ENCODE results near the gene DBF4B.

Gene DBF4B

GRCh38 chr17:44786551-44787081 lies 78.2 kb downstream of the DBF4B start:
- H3K4me3 ChIP-seq (ENCODE audit: low read depth, low read length), result no peak overlapping the region
- DNase-seq (ENCODE audit: low read depth), result no peak
- TF ChIP-seq, protein P1, sequence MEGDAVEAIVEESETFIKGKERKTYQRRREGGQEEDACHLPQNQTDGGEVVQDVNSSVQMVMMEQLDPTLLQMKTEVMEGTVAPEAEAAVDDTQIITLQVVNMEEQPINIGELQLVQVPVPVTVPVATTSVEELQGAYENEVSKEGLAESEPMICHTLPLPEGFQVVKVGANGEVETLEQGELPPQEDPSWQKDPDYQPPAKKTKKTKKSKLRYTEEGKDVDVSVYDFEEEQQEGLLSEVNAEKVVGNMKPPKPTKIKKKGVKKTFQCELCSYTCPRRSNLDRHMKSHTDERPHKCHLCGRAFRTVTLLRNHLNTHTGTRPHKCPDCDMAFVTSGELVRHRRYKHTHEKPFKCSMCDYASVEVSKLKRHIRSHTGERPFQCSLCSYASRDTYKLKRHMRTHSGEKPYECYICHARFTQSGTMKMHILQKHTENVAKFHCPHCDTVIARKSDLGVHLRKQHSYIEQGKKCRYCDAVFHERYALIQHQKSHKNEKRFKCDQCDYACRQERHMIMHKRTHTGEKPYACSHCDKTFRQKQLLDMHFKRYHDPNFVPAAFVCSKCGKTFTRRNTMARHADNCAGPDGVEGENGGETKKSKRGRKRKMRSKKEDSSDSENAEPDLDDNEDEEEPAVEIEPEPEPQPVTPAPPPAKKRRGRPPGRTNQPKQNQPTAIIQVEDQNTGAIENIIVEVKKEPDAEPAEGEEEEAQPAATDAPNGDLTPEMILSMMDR (IDR thresholded peaks at IDR 0.05; ENCODE audit: low read depth, low read length, missing control alignments), result no peak

DNA sequence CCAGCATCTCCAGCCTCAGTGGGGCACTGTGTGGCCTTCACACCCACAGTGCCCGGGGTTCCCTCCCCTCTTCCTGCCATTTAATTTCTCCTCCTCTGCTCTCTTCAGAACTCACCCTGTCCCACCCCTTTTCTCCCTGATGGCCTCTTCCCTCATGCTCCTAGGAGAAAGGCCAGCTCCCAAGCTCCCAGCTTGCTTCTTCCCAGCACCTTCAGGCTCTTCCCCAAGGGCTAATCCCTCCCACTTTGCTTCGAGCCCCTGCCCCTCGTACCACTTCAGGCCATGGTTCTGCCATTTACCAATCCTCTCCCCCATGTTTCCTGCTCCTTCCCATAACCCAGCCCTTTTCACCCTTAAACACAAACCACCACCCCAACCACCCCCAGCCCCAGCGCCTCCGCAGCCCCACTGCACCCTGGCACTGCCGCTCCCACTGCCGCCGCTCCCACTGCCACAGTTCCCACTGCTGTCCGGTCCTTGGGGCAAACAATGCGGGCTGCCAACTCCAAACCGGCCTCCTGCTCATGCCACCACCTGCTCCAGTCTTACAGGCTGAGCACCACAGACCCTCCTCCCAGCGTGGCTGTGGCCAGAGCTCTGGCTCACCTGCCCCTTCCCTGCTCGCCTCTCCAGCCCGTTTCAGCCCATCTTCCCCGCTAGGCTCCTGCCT lies 78.9 kb downstream of the DBF4B start:
- DNase-seq (ENCODE audit: low read depth), result no peak
- H3K4me3 ChIP-seq (ENCODE audit: low read depth, low read length), result no peak overlapping the region
- TF ChIP-seq, protein P1 (IDR thresholded peaks at IDR 0.05; ENCODE audit: low read depth, low read length, missing control alignments), result no peak

GRCh38 chr17:44788139-44788538 lies 79.7 kb downstream of the DBF4B start:
- no peak for DNase-seq (ENCODE audit: low read depth)
- TF ChIP-seq, protein P1 (IDR thresholded peaks at IDR 0.05; ENCODE audit: low read depth, low read length, missing control alignments), result no peak
- H3K4me3 ChIP-seq (ENCODE audit: low read depth, low read length), result no peak overlapping the region

- DNase-seq (ENCODE audit: low read depth), result no peak
- TF ChIP-seq, protein P1 (IDR thresholded peaks at IDR 0.05; ENCODE audit: low read depth, low read length, missing control alignments), result no peak
- H3K4me3 ChIP-seq (ENCODE audit: low read depth, low read length), result no peak overlapping the region
Measured at GRCh38 chr17:44792276-44792675, 83.8 kb downstream of the DBF4B start.

GRCh38 chr17:44793885-44794842 lies 85.7 kb downstream of the DBF4B start:
- TF ChIP-seq, protein P1 (IDR thresholded peaks at IDR 0.05; ENCODE audit: low read depth, low read length, missing control alignments), result no peak
- DNase-seq (ENCODE audit: low read depth), result no peak
- H3K4me3 ChIP-seq (ENCODE audit: low read depth, low read length), result no peak overlapping the region

- no peak for DNase-seq (ENCODE audit: low read depth)
- no peak overlapping the region for H3K4me3 ChIP-seq (ENCODE audit: low read depth, low read length)
- TF ChIP-seq, protein P1 (IDR thresholded peaks at IDR 0.05; ENCODE audit: low read depth, low read length, missing control alignments), result no peak
Measured at GRCh38 chr17:44794851-44795413, 86.5 kb downstream of the DBF4B start.
